ENCODE results near the gene METRN.

DNA sequence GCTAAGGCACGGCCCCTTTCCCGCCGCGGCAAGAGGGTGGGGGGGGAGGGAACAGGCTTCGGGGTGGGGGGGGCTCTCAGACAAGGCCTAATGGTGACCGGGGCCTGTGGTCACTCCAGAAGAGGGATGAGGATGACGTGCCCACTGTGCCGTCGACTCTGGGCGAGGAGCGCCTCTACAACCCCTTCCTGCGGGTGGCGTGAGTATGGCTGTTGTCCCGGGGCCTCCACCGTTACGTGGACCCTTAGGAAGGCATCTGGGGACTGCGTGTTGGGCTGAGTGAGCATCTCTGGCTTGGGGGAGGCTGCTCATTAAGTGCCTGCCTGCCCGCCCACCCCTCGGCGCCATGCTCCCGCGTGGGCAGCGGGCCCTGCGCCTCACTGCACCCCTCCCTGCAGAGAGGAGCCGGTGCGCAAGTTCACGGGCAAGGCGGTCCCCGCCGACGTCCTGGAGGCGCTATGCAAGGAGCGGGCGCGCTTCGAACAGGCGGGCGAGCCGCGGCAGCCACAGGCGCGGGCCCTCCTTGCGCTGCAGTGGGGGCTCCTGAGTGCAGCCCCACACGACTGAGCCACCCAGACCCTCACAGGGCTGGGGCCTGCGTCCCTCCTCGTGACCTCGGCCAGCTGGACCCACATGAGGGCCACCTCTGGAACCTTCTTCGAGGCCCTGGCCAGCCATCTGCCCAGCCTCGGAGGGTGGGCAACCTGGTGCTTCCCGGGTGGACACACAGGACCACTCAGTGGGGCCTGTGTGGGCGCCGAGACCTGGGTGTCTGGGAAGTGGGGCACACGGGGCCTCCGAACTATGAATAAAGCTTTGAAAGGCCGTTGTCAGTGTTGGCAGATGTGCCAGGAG is 14.2 kb downstream of the METRN start:
- no peak for TF ChIP-seq POLR2A (IDR thresholded peaks at IDR 0.05)
- no peak for TF ChIP-seq CTCF (IDR thresholded peaks at IDR 0.05 in 8 of 11, conservative IDR thresholded peaks at IDR 0.05 in 3 of 11)

Measured in spleen (tissue), 7 donors.